Smooth muscle cell of the brain vasculature (primary cell): ENCODE measurements around the gene BPIFB2.

Experiments used
- DNase-seq: peaks from one replicate; pipeline ENCODE4 v3.0.0-alpha.2; 2012; ENCODE audit warnings: low read depth, low spot score

Gene BPIFB2

DNA sequence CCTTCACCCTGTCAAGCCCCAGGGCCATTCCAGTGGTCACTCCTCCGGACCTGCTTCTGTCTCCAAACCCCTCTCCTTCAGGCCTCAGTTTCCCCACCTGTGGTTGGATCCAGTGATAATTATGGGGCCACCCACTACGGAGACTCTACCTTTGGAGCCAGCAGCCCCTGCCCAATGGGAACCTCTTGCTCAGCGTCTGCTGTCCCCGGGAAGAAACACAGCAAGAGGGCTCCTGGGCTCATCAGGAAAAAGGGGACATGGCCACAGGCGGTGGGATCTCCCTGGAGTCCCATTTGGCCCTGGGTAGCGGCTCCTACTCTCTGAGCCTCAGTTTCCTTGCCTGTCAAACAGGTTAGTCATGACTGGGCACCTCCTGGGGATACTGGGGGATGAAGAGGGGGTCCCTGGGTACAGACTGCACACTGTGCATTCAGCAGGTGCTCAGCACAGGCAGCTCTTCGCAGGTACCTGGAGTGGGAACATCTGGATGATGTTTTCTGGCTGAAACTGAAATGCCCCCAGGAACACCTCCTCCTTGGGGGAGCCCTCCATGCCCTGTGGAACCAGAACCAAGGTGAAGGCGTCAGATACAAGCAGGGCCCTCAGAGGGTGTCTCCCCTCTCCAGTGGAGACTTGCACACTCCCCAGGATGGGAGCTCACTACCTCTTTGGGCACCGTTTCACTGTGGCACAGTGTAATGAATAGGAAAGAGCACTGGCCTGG is 22.7 kb upstream of the BPIFB2 start:
- no peak for DNase-seq

DNA sequence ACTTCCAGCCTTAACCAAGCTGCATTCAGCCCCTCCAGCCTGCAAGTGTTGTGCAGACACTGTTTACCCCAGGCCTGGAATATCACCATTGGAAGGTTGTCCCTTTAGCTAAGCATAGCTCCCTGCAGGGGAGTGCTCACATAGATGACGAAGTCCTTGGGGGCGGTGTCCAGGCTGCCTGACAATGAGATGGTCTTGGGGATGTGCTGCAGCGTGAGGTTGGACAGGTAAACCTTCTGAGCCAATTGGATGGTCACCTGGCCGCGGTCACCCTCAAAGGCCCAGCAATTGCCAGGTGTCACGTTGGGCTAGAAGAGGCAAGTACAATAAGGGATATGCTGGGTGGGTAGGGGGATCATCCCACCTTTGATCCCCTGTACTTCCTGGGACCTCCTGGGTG is 21.9 kb upstream of the BPIFB2 start:
- DNase-seq: no peak

DNA sequence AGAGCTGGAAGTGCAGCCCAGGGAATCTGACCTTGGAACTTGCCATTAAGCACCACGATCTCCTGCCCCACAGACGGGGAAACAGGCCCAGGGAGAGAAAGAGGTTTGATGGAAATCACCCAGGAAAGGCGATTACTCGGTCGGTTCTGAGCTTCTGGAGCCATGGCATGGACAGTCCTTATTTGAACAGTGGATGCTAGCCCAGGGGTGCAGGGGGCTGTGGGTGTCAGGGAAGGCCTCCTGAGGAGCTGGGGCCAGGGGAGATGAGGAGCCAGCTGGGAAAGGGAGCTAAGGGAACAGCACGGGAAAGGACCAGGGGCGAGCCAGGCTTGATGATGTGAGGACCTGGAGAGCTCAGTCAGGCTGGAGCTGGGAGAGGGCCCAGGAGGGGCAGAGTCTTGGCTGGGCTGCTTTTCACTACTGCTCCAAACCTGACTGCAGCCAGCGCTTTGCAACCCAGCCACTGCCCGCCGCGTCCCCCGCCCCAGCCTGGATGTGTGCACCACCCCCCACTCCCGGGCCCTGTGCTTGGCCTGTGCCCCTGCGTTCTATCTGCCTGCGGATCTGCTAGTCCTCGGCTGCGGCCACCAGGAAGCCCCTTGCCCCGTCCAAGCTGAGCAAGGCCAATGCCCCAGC is 21.1 kb upstream of the BPIFB2 start:
- DNase-seq: no peak

DNA sequence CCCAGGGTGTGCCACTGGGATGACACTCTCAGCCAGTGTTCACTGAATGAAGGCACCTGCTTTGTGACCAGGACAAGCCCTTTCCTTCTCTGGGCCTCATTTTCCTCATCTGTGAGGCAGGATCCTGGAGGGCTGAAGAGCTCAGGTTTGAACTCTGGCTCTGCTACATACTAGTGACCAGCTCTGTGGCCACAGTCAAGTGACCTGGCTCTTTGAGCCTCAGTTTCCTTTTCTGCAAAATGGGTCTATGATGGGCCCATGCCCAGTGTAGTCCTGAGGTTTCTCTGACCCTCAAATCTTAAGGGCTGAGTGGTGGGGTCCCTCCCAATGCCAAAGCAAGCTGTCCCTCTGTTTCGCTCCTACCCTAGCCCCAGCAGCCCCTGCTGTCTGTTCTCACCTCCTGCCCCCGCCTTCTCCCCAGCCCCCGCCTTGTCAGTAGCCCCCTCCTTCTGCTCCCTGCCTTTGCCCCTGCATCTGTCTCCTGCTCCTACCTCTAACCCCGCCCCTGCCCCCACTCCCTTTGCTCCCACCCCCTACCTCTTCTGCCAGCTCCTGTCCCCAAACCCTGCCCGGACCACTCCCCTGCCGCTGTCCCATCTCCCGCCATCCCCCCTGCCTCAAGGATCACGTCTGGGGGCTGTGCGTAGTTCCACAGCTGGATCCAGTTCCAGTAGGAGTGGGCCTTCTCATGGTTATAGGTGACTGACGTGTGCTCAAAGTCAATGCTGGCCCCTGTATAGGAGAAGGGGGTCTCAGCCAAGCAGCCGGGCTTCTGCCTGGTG is 20.3 kb upstream of the BPIFB2 start:
- no peak for DNase-seq

DNA sequence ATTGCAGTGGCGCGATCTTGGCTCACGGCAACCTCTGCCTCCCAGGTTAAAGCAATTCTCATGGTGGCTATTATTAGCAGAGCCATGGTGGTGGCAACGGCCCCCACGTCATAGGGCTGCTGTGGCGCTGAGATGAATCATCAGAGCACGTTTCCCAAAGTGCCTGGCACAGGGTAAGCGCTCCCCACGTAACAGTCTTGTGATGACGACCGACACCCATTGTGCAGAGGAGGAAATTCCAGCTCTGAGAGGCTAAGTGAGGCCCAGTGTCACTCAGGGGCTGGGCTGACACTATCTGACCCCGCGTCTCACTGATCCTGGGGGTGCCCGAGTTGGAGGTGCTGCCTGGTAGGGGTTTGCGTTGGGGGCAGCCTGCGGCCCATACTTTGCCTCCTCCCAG is 19.5 kb upstream of the BPIFB2 start:
- no peak for DNase-seq

DNA sequence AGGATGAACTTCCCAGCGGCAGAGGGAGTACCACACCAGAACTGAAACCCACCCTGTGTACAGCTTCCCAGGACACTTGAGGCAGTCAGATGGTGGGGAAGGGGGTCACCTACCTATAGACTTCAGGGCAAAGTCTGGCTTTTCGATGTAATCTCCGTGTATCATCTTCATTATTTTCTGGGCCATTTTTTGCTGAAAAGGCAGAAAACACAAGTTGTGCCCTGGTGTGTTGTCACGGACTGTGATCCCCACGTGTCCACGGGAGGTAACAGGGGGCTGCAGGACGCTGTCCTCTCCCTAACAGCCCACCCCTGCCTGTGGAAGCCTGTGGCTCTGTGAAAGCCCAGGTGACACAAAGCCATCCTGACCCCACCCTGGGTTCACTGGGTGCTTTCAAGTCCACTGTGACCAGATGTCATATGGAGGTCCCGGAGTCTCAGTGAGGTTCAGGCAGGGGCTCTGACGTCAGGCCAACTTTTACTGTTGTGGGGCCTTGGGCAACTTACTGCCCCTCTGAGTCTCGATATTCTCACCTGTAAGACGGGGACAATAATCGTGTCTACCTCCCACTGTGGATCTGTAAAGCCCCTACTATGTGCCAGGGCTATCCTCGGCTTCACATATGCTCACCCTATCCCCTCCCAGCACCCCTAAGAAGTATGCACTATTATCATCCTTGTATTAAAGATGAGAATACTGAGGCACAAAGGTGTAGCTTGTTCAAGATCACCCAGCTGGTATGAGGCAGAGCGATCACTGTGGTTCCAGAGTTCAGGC is 17.8 kb upstream of the BPIFB2 start:
- no peak for DNase-seq

DNA sequence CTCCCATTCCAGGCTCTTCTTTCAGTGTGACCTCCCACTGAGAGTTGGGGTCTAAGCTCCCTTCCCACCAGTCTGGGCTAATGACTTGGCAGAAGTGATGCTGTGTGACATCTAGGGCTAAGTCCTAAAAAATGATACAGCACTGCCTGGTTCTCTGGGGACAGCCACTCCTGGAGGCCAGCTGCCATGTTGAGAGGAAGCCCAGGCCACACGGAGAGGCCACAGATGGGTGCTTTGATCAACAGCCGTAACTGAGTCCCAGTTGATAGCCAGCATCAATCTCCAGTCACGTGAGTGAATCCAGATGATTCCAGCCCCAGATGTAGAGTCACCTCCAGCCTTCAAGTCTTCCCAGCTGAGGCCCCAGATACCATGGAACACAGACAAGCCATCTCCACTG is 17.1 kb upstream of the BPIFB2 start:
- no peak for DNase-seq

DNA sequence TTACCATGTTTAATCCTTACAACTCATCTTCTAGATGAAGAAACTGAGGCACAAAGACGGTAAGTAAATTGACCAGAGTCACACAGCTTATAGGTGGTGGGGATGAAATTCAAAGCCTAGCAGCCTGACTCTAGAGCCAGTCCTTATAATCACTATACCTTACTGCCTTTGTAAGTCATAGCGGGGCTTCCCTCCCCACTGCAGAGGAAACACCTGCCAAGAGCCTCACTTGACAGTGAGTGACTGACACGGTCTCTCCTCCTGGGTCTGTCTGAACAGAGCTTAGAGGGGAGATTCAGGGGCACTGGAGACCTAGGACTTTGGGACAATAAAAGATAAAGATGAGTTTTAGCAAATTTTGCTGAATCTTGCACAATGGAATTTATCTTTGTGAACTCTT is 16.1 kb upstream of the BPIFB2 start:
- no peak for DNase-seq

DNA sequence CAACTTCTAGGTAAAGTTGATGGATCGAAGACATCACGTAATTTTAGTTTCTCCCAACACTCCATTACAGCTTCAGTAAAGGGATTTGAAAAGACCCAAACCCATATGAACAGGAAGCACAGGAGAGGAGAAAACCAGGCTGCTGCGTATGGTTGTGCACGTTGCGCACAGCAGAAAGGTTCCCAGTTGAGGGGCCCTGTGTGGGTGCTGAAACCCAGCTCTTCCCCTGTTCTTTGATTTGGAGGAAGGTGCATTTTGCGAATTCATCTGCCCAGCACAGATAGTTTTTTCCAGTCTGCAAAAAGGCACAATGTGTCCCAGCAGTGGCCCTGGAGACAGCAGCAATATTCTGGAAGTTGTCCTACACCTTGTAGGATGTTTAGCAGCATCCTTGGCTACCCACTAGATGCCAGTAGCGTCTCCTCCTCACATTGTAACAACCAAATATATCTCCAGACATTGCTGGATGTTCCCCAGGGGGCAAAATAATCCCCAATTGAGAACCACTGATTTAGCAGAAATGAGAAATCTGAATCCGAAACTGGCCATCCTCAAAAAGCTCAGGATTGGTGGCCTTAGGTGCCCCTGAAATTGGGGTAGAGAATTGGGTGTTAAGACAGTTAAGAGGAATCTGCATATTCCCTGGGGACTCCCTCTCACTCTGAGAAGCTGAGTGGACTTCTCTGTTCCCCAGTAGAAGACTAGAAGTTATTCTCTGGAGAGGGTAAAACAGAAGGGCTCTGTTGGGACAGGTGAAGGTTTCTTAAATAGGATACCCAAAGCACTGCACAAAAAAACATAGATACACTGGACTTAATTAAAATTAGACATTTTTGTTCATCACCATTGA is 15.5 kb upstream of the BPIFB2 start:
- no peak for DNase-seq

DNA sequence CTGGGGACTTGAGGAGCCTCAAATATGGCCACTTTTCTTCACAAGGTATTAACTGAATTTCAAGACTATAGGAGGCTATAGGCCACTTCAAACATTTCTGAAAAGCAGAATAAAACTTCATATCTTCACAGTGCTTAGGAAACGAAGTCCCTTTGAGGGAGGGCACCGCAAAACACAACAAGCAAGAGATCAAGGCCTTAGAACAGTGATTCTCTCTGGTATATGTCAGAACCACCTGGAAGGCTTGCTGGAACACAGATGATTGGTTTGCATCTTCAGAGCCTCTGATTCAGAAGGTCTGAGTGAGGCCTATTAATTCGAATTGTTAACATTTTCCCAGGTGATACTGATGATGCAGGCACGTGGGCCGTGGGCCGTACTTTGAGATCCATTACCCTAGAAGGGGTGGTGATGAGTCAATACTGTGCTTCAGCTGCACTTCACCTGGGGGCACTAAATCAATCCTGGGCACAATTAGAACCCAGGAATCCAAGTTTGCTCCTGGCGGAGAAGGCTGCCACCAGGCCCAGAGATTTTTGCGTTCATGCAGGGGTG is 13.9 kb upstream of the BPIFB2 start:
- DNase-seq: no peak

DNA sequence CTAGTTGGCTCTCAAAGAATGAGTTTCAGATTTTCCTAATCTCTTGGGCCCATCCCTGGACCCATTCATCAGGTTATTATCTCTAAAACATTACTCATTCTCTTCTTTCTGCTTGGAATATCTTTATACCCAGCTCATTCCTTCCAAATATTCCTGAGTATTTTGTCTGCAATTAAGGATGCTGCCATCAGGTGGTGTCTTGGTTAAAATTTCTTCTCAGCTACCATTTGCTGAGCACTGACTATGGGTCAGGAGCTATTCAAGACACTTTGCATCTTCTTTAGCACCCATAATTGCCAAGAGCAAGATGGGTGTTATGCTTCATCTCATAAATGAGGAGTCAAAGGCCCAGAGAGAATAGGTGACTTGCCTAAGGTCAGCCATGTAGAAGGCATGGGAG is 11.7 kb upstream of the BPIFB2 start:
- DNase-seq: no peak

DNA sequence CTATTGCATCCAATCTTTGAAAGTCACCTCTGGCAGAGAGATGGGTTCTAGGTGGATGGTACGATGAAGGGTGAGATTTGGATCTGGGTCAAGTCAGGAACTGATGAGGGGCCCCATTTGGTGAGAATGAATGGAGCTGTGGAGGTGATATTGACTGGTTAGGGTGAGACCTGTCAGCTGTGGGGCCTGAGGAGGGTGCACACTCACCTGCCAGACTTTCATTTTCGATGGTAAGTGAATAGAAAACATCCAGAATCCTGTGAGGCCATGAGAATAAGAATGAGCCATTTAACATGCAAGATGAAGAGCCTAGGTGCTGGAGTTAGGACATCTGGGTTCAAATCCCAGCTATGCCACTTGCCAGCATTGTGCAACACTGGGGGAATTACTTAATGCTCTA is 10.1 kb upstream of the BPIFB2 start:
- no peak for DNase-seq

DNA sequence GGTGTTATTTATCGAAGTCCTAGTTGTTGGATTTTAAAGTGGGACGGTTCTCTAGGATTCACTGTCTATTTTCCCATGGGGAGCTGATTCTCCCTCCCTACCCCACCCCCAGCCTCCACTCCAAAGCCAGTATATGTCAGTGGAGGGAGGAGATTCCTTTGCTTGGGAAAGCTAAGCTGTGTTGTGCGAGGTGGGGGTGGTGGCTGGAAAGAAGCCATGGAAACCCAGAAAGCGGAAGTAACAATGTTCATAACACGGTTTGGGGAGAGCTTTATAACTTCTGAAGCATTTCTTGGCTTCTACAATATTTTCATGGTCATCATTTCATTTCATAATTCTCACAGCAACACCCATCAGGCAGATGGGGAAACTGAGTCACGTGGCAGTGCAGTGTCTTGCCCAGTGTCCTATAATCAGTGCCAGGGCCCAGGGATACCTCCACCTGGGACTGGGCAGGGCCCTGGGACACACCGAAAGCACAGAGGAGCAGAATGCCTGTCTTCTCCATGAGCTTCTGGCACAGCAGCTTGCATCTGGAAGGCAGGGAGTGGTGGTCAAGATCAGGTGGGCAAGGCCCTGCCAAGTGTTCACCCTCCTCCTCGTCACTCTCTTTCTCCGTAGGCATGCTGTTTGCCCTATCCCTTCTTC is 7.8 kb upstream of the BPIFB2 start:
- no peak for DNase-seq

DNA sequence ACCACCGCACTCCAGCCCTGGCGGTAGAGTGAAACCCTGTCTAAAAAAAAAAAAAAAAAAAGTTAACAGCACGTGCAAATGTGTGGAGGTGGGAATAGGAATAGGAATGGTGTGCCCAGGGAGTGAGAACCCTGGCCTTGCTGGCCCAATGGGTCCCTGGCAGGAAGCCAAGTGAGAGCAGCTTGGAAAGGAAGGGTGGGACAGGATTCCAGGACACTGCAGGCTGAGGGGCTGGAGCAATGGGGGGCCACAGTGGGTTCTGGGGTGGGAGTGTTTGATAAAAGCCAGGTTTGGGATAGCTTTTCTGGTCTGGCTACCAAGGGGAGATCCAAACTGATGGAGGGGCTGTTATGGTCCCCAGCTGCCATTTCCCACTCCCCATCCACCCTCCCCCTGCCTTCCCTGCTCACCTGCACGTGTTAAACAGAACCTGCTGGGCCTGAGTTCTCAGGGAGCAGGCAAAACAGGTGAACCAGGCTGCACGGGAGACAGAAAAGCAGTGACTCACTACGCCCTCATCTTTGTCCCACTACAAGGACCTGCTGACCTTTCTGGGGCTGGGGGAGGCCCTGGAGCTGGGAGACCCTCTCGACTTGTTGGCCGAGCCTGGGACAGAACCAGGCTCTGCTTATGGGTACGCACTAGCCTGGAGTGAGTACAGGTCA is 6.6 kb upstream of the BPIFB2 start:
- DNase-seq: no peak

DNA sequence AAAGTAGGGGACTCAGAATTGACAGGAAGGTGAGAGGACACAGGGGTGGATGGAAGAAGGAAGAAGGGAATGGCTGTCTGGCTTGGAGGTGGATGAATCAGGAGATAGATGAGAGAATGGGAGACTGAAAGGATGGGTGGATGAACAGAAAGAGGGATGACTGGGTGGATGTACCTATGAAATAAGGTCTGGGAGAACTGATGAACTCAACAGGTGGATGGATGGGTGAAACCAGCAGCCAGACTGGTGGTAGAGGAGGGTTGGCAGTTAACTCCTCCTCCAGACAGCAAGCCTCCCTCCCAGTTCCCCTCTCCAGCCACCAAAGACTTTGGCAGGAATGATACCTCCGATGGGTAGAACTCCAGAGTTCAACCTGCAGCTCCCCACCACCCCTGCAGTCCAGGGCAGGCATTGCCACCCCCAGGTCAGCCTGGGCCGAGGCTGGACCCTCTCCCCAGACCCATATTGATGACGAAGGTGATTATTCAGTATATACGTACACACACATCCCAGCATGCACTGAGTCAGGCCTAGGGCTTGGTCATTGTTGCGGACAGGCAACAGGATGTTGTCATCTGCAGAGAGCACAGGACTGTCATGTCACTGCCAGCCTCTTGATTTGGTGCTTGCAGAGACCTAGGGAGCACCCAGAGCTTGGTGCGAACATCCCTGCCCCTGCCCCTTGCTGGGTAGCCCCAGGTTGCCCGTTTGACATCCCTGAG is 5.3 kb upstream of the BPIFB2 start:
- no peak for DNase-seq

DNA sequence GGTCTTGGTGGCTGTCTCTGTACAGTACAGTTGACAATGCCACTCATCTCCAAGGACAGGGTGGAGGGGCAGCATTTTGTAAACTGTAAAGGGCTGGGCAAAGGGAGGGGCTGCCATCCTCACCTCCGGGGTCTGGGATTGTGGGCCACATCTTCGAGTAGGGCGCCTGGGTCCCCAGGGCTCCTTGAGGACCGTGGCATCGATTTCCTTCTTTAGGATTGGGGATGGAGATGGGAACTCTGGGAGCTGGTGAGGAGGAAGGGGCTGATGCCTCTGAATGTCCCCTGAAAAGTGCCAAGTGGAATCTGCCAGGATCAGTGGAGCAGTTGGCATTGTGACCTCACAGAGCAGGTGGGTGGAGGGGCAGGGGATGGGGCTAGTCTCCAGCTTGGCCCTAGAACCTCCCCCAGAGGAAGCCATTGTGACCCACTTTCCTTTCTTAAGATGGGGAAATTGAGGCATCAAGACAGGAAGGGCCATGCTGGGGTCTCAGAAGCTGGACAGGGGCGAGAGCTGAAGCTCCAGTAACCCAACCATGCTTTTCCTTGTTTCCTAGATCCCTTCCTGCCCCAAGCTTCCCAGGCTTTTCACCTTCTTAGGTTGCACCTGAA is 3.3 kb upstream of the BPIFB2 start, which contains the start of gene SUN5:
TSS of gene SUN5 (minus strand) at position 293 of the 611 bp plus-strand sequence. CDS start at position 200, 93 bp downstream.
- DNase-seq: no peak

DNA sequence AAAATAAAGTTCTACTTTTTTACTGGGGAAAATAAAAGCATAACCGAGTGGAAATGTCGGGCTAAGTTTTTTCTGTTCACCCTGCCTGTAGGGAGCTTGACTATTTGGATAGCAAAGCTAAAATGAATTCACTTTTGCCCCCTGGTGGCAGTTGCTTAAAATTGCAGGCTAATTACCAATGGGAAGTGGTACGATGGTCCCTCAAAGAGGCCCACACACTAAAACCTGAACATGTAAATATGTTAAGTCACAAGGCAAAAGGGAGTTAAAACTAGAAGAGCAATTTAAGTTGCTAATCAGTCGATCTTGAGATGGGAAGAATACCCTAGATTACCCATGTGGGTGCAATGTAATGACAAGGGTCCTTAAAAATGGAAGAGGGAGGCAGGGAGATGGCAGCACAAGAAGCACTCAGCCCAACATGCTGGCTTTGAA is 2.4 kb upstream of the BPIFB2 start:
- DNase-seq: no peak
